Testis (tissue), 2 donors: ENCODE results near the gene CTDP1.

ENCODE experiments used
- POLR2A ChIP-seq: fragments of 450-650 bp; IDR thresholded peaks from one replicate; pipeline ENCODE4 v1.6.1; 2017; ENCODE audit warnings: antibody characterized with exemption, mild to moderate bottlenecking, moderate library complexity
- TF ChIP-seq, protein P1 (sequence below), 3 experiments: fragments of 450-650 bp in 2 of 3; fragments of 200-600 bp in 1 of 3; sonication (generic) in 1 of 3; IDR thresholded peaks; one replicate each; pipeline ENCODE4 v1.5.1; 2016 to 2019; ENCODE audit warnings: antibody characterized with exemption in 3 of 3, mild to moderate bottlenecking in 2 of 3, moderate library complexity in 1 of 3

DNA sequence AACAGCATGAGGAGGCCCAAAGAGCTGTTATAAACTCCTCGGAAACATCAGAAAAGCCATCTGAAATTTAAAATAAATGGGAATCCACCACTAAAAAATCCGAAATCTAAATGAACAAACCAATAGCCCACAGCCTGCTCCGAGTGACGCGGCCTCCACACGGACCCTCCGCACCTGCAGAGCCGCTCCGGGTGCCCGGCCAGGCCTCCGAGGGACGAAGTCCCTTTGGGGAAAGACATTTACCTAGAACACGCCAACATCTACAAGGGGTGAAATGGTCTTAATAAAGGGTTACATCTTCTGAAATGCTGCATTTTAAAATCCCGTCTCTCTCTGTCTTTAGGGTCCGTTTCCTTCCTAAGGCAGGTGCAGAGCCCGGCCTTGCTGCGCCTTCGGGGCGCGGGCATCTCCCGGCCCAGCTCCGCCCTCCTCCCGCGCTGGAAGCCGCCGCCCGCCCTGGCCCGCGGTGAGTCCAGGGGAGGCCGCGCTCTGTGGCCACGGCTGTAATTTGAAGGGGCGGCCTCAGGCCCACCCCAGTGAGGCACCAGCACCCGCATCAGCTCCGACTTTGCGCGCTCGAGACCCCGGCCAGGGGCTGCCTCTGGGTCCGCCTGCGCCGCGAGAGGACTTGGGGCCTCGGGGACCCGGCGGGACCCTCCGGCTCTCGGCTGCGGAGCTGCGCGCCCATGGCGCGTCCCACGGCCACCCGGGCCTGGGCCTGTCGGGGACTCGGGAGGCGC is 42.3 kb upstream of the CTDP1 start:
- TF ChIP-seq, protein P1, sequence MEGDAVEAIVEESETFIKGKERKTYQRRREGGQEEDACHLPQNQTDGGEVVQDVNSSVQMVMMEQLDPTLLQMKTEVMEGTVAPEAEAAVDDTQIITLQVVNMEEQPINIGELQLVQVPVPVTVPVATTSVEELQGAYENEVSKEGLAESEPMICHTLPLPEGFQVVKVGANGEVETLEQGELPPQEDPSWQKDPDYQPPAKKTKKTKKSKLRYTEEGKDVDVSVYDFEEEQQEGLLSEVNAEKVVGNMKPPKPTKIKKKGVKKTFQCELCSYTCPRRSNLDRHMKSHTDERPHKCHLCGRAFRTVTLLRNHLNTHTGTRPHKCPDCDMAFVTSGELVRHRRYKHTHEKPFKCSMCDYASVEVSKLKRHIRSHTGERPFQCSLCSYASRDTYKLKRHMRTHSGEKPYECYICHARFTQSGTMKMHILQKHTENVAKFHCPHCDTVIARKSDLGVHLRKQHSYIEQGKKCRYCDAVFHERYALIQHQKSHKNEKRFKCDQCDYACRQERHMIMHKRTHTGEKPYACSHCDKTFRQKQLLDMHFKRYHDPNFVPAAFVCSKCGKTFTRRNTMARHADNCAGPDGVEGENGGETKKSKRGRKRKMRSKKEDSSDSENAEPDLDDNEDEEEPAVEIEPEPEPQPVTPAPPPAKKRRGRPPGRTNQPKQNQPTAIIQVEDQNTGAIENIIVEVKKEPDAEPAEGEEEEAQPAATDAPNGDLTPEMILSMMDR (IDR thresholded peaks at IDR 0.05) = no peak
- TF ChIP-seq POLR2A = no peak
